IMR-90 (cell line): ENCODE results near the gene DNAH9. TPM values are rescaled to one million over a fixed set of nuclear protein-coding genes. Genes with fewer than 3 reads are reported as not detected.

Experiments used
- ATAC-seq: fragments of 200-7000 bp; cut with Tn5 transposase; 2 replicates; pipeline ENCODE4 v1.9.1; 2020; ENCODE audit warnings: low read depth, mild to moderate bottlenecking, moderate library complexity
- BruUV-seq: library from RNA; stranded (reverse); fragments of 400-500 nt; replicated peaks from 2 replicates; lab custom pipeline; 2021; lab: Mats Ljungman, UMichigan
- CTCF ChIA-PET: fragments of 300-600 bp; formaldehyde crosslinking; extraction: SDS; loops from one replicate; lab custom pipeline; 2021; ENCODE audit warnings: antibody characterized with exemption; lab: Yijun Ruan, JAX
- POLR2A ChIA-PET: fragments of 300-600 bp; sonication (Branson Sonifier 250); formaldehyde crosslinking; loops from one replicate; lab custom pipeline; 2022; ENCODE audit warnings: antibody characterized with exemption; ENCODE audit not compliant: unreplicated experiment; lab: Charles Lee
- DNase-seq: peaks from one replicate; pipeline ENCODE4 v3.0.0; 2013
- H2AFZ ChIP-seq: replicated peaks from 2 replicates; pipeline ENCODE3; 2013; ENCODE audit warnings: low read length, mild to moderate bottlenecking; ENCODE audit not compliant: poor library complexity
- H2AK5ac ChIP-seq: 2 replicates; pipeline ENCODE4 v1.6.1; 2013; ENCODE audit warnings: low read depth, low read length, inconsistent platforms
- H2AK9ac ChIP-seq: replicated peaks from 2 replicates; pipeline ENCODE3; 2013; ENCODE audit warnings: mild to moderate bottlenecking, low read depth, low read length, moderate library complexity; ENCODE audit not compliant: poor library complexity
- H2BK120ac ChIP-seq: 2 replicates; pipeline ENCODE4 v1.6.1; 2013; ENCODE audit warnings: low read depth, low read length, inconsistent platforms
- H2BK15ac ChIP-seq: 3 replicates; pipeline ENCODE4 v1.6.1; 2013; ENCODE audit warnings: low read depth, low read length, inconsistent platforms
- H2BK20ac ChIP-seq: 2 replicates; pipeline ENCODE4 v1.6.1; 2013; ENCODE audit warnings: low read depth, mild to moderate bottlenecking, inconsistent platforms, low read length, moderate library complexity
- H2BK5ac ChIP-seq: 2 replicates; pipeline ENCODE4 v1.6.1; 2013; ENCODE audit warnings: mild to moderate bottlenecking, low read depth, low read length, inconsistent platforms; ENCODE audit not compliant: poor library complexity, severe bottlenecking
- H3K14ac ChIP-seq: replicated peaks from 2 replicates; pipeline ENCODE4 v1.6.1; 2013; ENCODE audit warnings: low read depth, low read length, inconsistent platforms
- H3K18ac ChIP-seq: 2 replicates; pipeline ENCODE4 v1.6.1; 2013; ENCODE audit warnings: low read depth, low read length, control low read depth
- H3K23ac ChIP-seq: 2 replicates; pipeline ENCODE4 v1.6.1; 2013; ENCODE audit warnings: low read depth, low read length, inconsistent platforms
- H3K27ac ChIP-seq: 2 replicates; pipeline ENCODE4 v1.5.1; 2013; ENCODE audit warnings: mild to moderate bottlenecking, control low read depth, low read length; ENCODE audit not compliant: insufficient read depth
- H3K27me3 ChIP-seq: 2 replicates; pipeline ENCODE4 v1.6.1; 2013; ENCODE audit warnings: low read length; ENCODE audit not compliant: control insufficient read depth, insufficient read depth
- H3K36me3 ChIP-seq: 2 replicates; pipeline ENCODE4 v1.6.1; 2013; ENCODE audit warnings: low read length, mixed read lengths; ENCODE audit not compliant: control insufficient read depth, insufficient read depth
- H3K4ac ChIP-seq: 2 replicates; pipeline ENCODE4 v1.6.1; 2013; ENCODE audit warnings: low read depth, low read length, inconsistent platforms
- H3K4me1 ChIP-seq: 2 replicates; pipeline ENCODE4 v1.6.1; 2013; ENCODE audit warnings: low read length, mixed read lengths; ENCODE audit not compliant: control insufficient read depth, insufficient read depth
- H3K4me2 ChIP-seq: 2 replicates; pipeline ENCODE4 v1.6.1; 2013; ENCODE audit warnings: low read depth, mild to moderate bottlenecking, control low read depth, low read length, moderate library complexity
- H3K4me3 ChIP-seq: 2 replicates; pipeline ENCODE4 v1.5.1; 2013; ENCODE audit warnings: low read depth, mild to moderate bottlenecking, control low read depth, low read length, moderate library complexity; ENCODE audit not compliant: insufficient read depth
- H3K56ac ChIP-seq: 2 replicates; pipeline ENCODE4 v1.6.1; 2013; ENCODE audit warnings: low read length, inconsistent platforms; ENCODE audit not compliant: insufficient read depth; ENCODE audit errors: extremely low read depth
- H3K79me1 ChIP-seq, 2 experiments: 2 replicates each; pipeline ENCODE4 v1.6.1; 2013; ENCODE audit warnings: low read length in 2 of 2, inconsistent platforms in 1 of 2, low read depth in 1 of 2
- H3K9ac ChIP-seq: 2 replicates; pipeline ENCODE4 v1.6.1; 2013; ENCODE audit warnings: low read depth, low read length, control low read depth
- H3K9me1 ChIP-seq: 2 replicates; pipeline ENCODE4 v1.6.1; 2013; ENCODE audit warnings: low read length, inconsistent platforms; ENCODE audit not compliant: insufficient read depth
- H3K9me3 ChIP-seq: 2 replicates; pipeline ENCODE4 v1.6.1; 2013; ENCODE audit warnings: low read length; ENCODE audit not compliant: control insufficient read depth, insufficient read depth
- H4K20me1 ChIP-seq: 2 replicates; pipeline ENCODE4 v1.6.1; 2013; ENCODE audit warnings: low read length, inconsistent platforms; ENCODE audit not compliant: insufficient read depth
- H4K5ac ChIP-seq: 2 replicates; pipeline ENCODE4 v1.6.1; 2013; ENCODE audit warnings: mild to moderate bottlenecking, low read depth, low read length, control low read depth
- H4K8ac ChIP-seq, 2 experiments: 2 replicates each; pipeline ENCODE4 v1.6.1; 2013; ENCODE audit warnings: low read depth in 2 of 2, low read length in 2 of 2, control low read depth in 1 of 2, inconsistent platforms in 1 of 2
- H4K91ac ChIP-seq: 2 replicates; pipeline ENCODE4 v1.6.1; 2013; ENCODE audit warnings: low read depth, low read length, inconsistent platforms; ENCODE audit not compliant: insufficient read depth
- BHLHE40 ChIP-seq: fragments of 150-350 bp; IDR thresholded peaks from 2 replicates; pipeline ENCODE4 v1.6.1; 2016; ENCODE audit warnings: mild to moderate bottlenecking, low read depth, low read length
- CEBPB ChIP-seq: IDR thresholded peaks from 2 replicates; pipeline ENCODE4 v1.6.1; 2012; ENCODE audit warnings: low read depth, low read length, improper control_type of control experiment
- ELK1 ChIP-seq: fragments of 150-350 bp; IDR thresholded peaks from 2 replicates; pipeline ENCODE4 v1.6.1; 2016; ENCODE audit warnings: low read depth, mild to moderate bottlenecking, low read length, moderate library complexity, borderline replicate concordance
- FOS ChIP-seq: fragments of 150-350 bp; IDR thresholded peaks from 2 replicates; pipeline ENCODE4 v1.6.1; 2016; ENCODE audit warnings: low read depth, low read length
- MAFK ChIP-seq: IDR thresholded peaks from 2 replicates; pipeline ENCODE4 v1.6.1; 2012; ENCODE audit warnings: low read depth, low read length, improper control_type of control experiment
- MAZ ChIP-seq: IDR thresholded peaks from 2 replicates; pipeline ENCODE4 v1.6.1; 2012; ENCODE audit warnings: low read depth, mild to moderate bottlenecking, low read length, improper control_type of control experiment, moderate library complexity, borderline replicate concordance
- NFE2L2 ChIP-seq: fragments of 150-350 bp; IDR thresholded peaks from 2 replicates; pipeline ENCODE4 v1.6.1; 2016; ENCODE audit warnings: low read depth, mild to moderate bottlenecking, low read length
- RAD21 ChIP-seq: IDR thresholded peaks from 2 replicates; pipeline ENCODE4 v1.6.1; 2012; ENCODE audit warnings: low read length, improper control_type of control experiment
- RCOR1 ChIP-seq: IDR thresholded peaks from 2 replicates; pipeline ENCODE4 v1.6.1; 2012; ENCODE audit warnings: mild to moderate bottlenecking, low read length, improper control_type of control experiment; ENCODE audit not compliant: insufficient replicate concordance
- RFX5 ChIP-seq: IDR thresholded peaks from 2 replicates; pipeline ENCODE4 v1.8.0; 2012; ENCODE audit warnings: low read depth, mild to moderate bottlenecking, low read length, moderate library complexity
- SMC3 ChIP-seq: fragments of 150-350 bp; IDR thresholded peaks from 2 replicates; pipeline ENCODE4 v1.6.1; 2016; ENCODE audit warnings: low read depth, mild to moderate bottlenecking, antibody characterized with exemption, low read length, moderate library complexity
- USF2 ChIP-seq: fragments of 150-350 bp; IDR thresholded peaks from 2 replicates; pipeline ENCODE4 v1.6.1; 2017; ENCODE audit warnings: mild to moderate bottlenecking, antibody characterized with exemption, low read length, low read depth
- WGBS, 2 experiments: methylation state at CpG; one replicate each; pipeline versions ENCODE4 v1.1.5 to v1.1.7; 2013; ENCODE audit warnings: missing lambda C conversion rate in 2 of 2; ENCODE audit not compliant: insufficient read length in 1 of 2; ENCODE audit errors: extremely low coverage in 2 of 2; 5-methylcytosine and 5-hydroxymethylcytosine counted together
- dilution Hi-C: fragments of 300-500 bp; cut with HindIII; formaldehyde crosslinking; loops from one replicate; pipeline ENCODE4 v1.14.3; 2018; ENCODE audit warnings: low sequenced_read_pairs; ENCODE audit not compliant: unreplicated experiment
- in situ Hi-C: fragments of 300-500 bp; cut with MboI; formaldehyde crosslinking; loops from 3 replicates; pipeline ENCODE4 v1.14.3; 2019; ENCODE audit warnings: low sequenced_read_pairs, inconsistent platforms, mixed read lengths
- intact Hi-C: fragments of 100-400 bp; cut with micrococcal nuclease; formaldehyde crosslinking; loops from 2 replicates; pipeline ENCODE4 v1.10.0; 2022
- polyA plus RNA-seq, 3 experiments: library from polyadenylated mRNA; depleted of rRNA; stranded (reverse); fragments of >200 nt; gene quantifications; 2 replicates each; pipeline ENCODE4 v1.2.3, GENCODE V29; 2012; ENCODE audit warnings: low replicate concordance in 1 of 3
- total RNA-seq: library from RNA; depleted of rRNA; stranded (reverse); fragments of >200 nt; gene quantifications from 2 replicates; pipeline ENCODE4 v1.2.3, GENCODE V29; 2012

The DNAH9 gene
- total and polyA plus RNA-seq, 2 of the 4 experiments (the other 2 are of a cell fraction), result not detected

- no peak overlapping the region for H2AK9ac ChIP-seq
- H2BK5ac ChIP-seq, result no peak overlapping the region
- BruUV-seq, result no TSS peak
- H4K20me1 ChIP-seq, result no peaks in the 10 kb centered on the region
- WGBS, 2 experiments, result no CpG with 5 or more reads among the region's 2 CpGs
- H3K4ac ChIP-seq, result no peak overlapping the region
- no peak overlapping the region for H3K9ac ChIP-seq
- no peaks in the 10 kb centered on the region for H3K27me3 ChIP-seq
- intact Hi-C loops (no loop called here), dilution Hi-C loops (no loop called here), in situ Hi-C loops (no loop called here)
- H4K5ac ChIP-seq, result no peak overlapping the region
- no peak overlapping the region for H2BK15ac ChIP-seq
- H3K27ac ChIP-seq, result no peak overlapping the region
- H3K56ac ChIP-seq, result no peak overlapping the region
- no peaks in the 10 kb centered on the region for H3K9me1 ChIP-seq
- CTCF ChIA-PET, result no interaction called here
- POLR2A ChIA-PET, result no interaction called here
- peaks cover 44% of the 10 kb centered on the region for H3K9me3 ChIP-seq
- H2BK20ac ChIP-seq, result no peak overlapping the region
- no peaks in the 10 kb centered on the region for H3K36me3 ChIP-seq
- ATAC-seq (no peak), DNase-seq (no peak)
- H3K14ac ChIP-seq, result no peak overlapping the region
- no peak overlapping the region for H3K18ac ChIP-seq
- no peaks in the 10 kb centered on the region for H3K4me1 ChIP-seq
- no peak for TF ChIP-seq NFE2L2
- no peak for TF ChIP-seq MAFK
- no peak for TF ChIP-seq RCOR1
- TF ChIP-seq SMC3, result no peak
- no peak for TF ChIP-seq RAD21
- TF ChIP-seq FOS, result no peak
- TF ChIP-seq BHLHE40, result no peak
- TF ChIP-seq USF2, result no peak
- no peak for TF ChIP-seq RFX5
- no peak for TF ChIP-seq CEBPB
- no peak for TF ChIP-seq ELK1
- TF ChIP-seq MAZ, result no peak
- H3K23ac ChIP-seq, result no peak overlapping the region
- H3K4me2 ChIP-seq, result no peak overlapping the region
- no peak overlapping the region for H2AK5ac ChIP-seq
- H3K4me3 ChIP-seq, result no peak overlapping the region
- H2AFZ ChIP-seq, result no peak overlapping the region
- no peak overlapping the region for H2BK120ac ChIP-seq
- H4K91ac ChIP-seq, result no peak overlapping the region
- no peaks in the 10 kb centered on the region for H3K79me1 ChIP-seq
- no peak overlapping the region for H4K8ac ChIP-seq
Measured at GRCh38 chr17:11561702-11562101, 36.6 kb upstream of the DNAH9 start.
